ENCODE results near the gene KCTD2. TPM values are rescaled to one million over a fixed set of nuclear protein-coding genes. Genes with fewer than 3 reads are reported as not detected.

The KCTD2 gene
- total and polyA plus RNA-seq, 2 of the 13 experiments (the other 11 are each of a cell fraction or from before 2014, with no cell fraction given) = 28.3 to 32.6 TPM

DNA sequence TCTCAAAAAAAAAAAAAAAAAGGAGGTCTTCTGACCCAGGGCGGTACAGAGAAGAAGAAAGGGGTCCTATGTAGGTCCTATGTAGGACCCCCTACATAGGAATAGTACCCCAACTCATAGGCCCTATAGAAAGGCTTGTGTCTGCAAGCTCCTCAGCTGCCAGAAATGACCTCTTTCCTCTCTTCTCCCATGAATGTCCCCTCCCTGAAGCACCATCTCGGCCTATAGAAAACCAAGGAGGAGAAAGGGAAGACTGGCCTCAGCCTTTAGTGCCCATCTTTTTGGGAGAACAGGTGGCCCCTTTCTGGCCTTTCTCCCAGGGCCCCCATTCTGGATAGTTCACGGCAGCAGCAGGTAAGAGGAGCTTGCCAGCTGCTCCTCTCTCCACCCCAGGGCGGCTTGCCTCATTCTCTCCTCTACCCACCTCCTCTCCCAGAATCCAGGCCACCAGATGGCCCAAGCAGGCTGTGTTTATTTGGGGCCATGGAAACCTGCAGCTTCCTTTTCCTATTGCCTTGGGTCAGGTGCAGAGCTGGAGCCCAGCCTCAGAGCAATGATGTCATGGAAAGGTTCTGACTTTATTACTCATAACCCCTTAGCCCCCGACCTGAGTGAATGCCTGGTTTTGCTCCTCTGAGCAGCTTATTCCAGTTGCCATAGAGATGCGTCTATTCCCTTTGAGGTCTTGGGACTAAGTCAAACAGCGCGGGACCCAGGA is 36.2 kb upstream of the KCTD2 start (continued):
- TF ChIP-seq, protein P1, sequence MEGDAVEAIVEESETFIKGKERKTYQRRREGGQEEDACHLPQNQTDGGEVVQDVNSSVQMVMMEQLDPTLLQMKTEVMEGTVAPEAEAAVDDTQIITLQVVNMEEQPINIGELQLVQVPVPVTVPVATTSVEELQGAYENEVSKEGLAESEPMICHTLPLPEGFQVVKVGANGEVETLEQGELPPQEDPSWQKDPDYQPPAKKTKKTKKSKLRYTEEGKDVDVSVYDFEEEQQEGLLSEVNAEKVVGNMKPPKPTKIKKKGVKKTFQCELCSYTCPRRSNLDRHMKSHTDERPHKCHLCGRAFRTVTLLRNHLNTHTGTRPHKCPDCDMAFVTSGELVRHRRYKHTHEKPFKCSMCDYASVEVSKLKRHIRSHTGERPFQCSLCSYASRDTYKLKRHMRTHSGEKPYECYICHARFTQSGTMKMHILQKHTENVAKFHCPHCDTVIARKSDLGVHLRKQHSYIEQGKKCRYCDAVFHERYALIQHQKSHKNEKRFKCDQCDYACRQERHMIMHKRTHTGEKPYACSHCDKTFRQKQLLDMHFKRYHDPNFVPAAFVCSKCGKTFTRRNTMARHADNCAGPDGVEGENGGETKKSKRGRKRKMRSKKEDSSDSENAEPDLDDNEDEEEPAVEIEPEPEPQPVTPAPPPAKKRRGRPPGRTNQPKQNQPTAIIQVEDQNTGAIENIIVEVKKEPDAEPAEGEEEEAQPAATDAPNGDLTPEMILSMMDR (CRISPR knock-in tag; IDR thresholded peaks at IDR 0.05) = peak; percentile 54
- TF ChIP-seq, protein P2, sequence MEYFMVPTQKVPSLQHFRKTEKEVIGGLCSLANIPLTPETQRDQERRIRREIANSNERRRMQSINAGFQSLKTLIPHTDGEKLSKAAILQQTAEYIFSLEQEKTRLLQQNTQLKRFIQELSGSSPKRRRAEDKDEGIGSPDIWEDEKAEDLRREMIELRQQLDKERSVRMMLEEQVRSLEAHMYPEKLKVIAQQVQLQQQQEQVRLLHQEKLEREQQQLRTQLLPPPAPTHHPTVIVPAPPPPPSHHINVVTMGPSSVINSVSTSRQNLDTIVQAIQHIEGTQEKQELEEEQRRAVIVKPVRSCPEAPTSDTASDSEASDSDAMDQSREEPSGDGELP (IDR thresholded peaks at IDR 0.05; ENCODE audit: borderline replicate concordance, low read depth) = peak; percentile 18; the same call in 1 of the 2 replicates
- no peak for TF ChIP-seq KDM6A (CRISPR knock-in tag; IDR thresholded peaks at IDR 0.05; ENCODE audit: low read depth)
- 0 out of 2 replicates have a peak, but pooled peaks have one; percentile 41 for TF ChIP-seq ZNF619 (CRISPR knock-in tag; IDR thresholded peaks at IDR 0.05)
- no peak for TF ChIP-seq SOX5 (CRISPR knock-in tag; IDR thresholded peaks at IDR 0.05; ENCODE audit: borderline replicate concordance)
- TF ChIP-seq POLR2A (IDR thresholded peaks at IDR 0.05; ENCODE audit: insufficient read depth in 1 of 2, low read depth in 2 of 2, low read length in 2 of 2) = no peak
- TF ChIP-seq ZNF232 (CRISPR knock-in tag; IDR thresholded peaks at IDR 0.05; ENCODE audit: borderline replicate concordance) = no peak
- TF ChIP-seq ZZZ3 (CRISPR knock-in tag; IDR thresholded peaks at IDR 0.05; ENCODE audit: borderline replicate concordance) = no peak
- no peak for TF ChIP-seq ZNF205 (CRISPR knock-in tag; IDR thresholded peaks at IDR 0.05)
- TF ChIP-seq SAP130 (CRISPR knock-in tag; IDR thresholded peaks at IDR 0.05; ENCODE audit: low read depth) = peak; percentile 42
- peak; percentile 86 for TF ChIP-seq ATF7 (IDR thresholded peaks at IDR 0.05)
- TF ChIP-seq ATF7 (CRISPR knock-in tag; IDR thresholded peaks at IDR 0.05) = 0 out of 2 replicates have a peak, but pooled peaks have one; percentile 36
- no peak for TF ChIP-seq CAMTA2 (CRISPR knock-in tag; IDR thresholded peaks at IDR 0.05; ENCODE audit: borderline replicate concordance)
- no peak for TF ChIP-seq TOPORS (CRISPR knock-in tag; IDR thresholded peaks at IDR 0.05)
- TF ChIP-seq, protein P3, sequence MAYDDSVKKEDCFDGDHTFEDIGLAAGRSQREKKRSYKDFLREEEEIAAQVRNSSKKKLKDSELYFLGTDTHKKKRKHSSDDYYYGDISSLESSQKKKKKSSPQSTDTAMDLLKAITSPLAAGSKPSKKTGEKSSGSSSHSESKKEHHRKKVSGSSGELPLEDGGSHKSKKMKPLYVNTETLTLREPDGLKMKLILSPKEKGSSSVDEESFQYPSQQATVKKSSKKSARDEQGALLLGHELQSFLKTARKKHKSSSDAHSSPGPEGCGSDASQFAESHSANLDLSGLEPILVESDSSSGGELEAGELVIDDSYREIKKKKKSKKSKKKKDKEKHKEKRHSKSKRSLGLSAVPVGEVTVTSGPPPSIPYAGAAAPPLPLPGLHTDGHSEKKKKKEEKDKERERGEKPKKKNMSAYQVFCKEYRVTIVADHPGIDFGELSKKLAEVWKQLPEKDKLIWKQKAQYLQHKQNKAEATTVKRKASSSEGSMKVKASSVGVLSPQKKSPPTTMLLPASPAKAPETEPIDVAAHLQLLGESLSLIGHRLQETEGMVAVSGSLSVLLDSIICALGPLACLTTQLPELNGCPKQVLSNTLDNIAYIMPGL (CRISPR knock-in tag; IDR thresholded peaks at IDR 0.05; ENCODE audit: borderline replicate concordance in 1 of 2, low read depth in 1 of 2) = no peak
- TF ChIP-seq MXI1 (IDR thresholded peaks at IDR 0.05; ENCODE audit: borderline replicate concordance, low read depth, low read length) = peak; percentile 47; the same call in 1 of the 3 replicates
- TF ChIP-seq, protein P4, sequence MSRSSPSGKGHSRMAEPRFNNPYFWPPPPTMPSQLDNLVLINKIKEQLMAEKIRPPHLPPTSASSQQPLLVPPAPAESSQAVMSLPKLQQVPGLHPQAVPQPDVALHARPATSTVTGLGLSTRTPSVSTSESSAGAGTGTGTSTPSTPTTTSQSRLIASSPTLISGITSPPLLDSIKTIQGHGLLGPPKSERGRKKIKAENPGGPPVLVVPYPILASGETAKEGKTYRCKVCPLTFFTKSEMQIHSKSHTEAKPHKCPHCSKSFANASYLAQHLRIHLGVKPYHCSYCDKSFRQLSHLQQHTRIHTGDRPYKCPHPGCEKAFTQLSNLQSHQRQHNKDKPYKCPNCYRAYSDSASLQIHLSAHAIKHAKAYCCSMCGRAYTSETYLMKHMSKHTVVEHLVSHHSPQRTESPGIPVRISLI (CRISPR knock-in tag; IDR thresholded peaks at IDR 0.05; ENCODE audit: borderline replicate concordance) = no peak
- no peak for TF ChIP-seq ZNF547 (CRISPR knock-in tag; IDR thresholded peaks at IDR 0.05)
- no peak for TF ChIP-seq MAF1 (CRISPR knock-in tag; IDR thresholded peaks at IDR 0.05; ENCODE audit: borderline replicate concordance)
- peak; percentile 23; the same call in 1 of the 2 replicates for TF ChIP-seq ZNF878 (CRISPR knock-in tag; IDR thresholded peaks at IDR 0.05)
- no peak for TF ChIP-seq KLF16 (CRISPR knock-in tag; IDR thresholded peaks at IDR 0.05)
- TF ChIP-seq KDM5A (IDR thresholded peaks at IDR 0.05; ENCODE audit: borderline replicate concordance, low read length) = no peak
- TF ChIP-seq CREB1 (IDR thresholded peaks at IDR 0.05) = 0 out of 2 replicates have a peak, but pooled peaks have one; percentile 15
- no peak for TF ChIP-seq CREB1 (CRISPR knock-in tag; IDR thresholded peaks at IDR 0.05)

All from HepG2 (cell line).